ENCODE measurements around the gene VWC2. TPM values are rescaled to one million over a fixed set of nuclear protein-coding genes. Genes with fewer than 3 reads are reported as not detected.

Gene VWC2
- total and polyA plus RNA-seq, 8 donors, result under 0.01 to 0.04 (median 0.03) TPM; not detected in 4

- H3K36me3 ChIP-seq, result no peaks in the 10 kb centered on the region
- H3K4me3 ChIP-seq, result no peak overlapping the region
- 71 to 73% methylated on average over 3 of the region's 3 CpGs for WGBS, 2 donors
- no peaks in the 10 kb centered on the region for H3K9me3 ChIP-seq
- intact Hi-C loops (cut with DNase I), result no loop called here
- ATAC-seq, result no peak
- H3K27me3 ChIP-seq, result peaks cover 0 to 12% (median 0%) of the 10 kb centered on the region in 4 donors
- no peak for FAIRE-seq
- no peak for DNase-seq
- H3K27ac ChIP-seq, result no peak overlapping the region
- H3K4me1 ChIP-seq, result peaks cover 0 to 12% (median 10%) of the 10 kb centered on the region in 3 donors
- TF ChIP-seq CTCF (IDR thresholded peaks at IDR 0.05), result no peak
Measured at GRCh38 chr7:49778731-49779270, 5.4 kb downstream of the VWC2 start.

- Histone ChIP-seq H3K27me3 (peaks cover 0 to 4% (median 0%) of the 10 kb centered on the region in 4 donors), H3K4me1 (no peaks in the 10 kb centered on the region), H3K27ac (no peak overlapping the region), H3K36me3 (no peaks in the 10 kb centered on the region), H3K9me3 (no peaks in the 10 kb centered on the region), H3K4me3 (no peak overlapping the region)
- WGBS, 2 donors, result 80 to 93% methylated on average over 1 of the region's 1 CpG
- no peak for TF ChIP-seq CTCF (IDR thresholded peaks at IDR 0.05)
- ATAC-seq (no peak), FAIRE-seq (no peak), DNase-seq (no peak)
- intact Hi-C loops (cut with DNase I), result no loop called here
Measured at GRCh38 chr7:49780953-49781352, 7.5 kb downstream of the VWC2 start.

- no peaks in the 10 kb centered on the region for H3K27me3 ChIP-seq
- H3K36me3 ChIP-seq, result no peaks in the 10 kb centered on the region
- 94 to 96% methylated on average over 1 of the region's 1 CpG for WGBS, 2 donors
- ATAC-seq (no peak), DNase-seq (no peak), FAIRE-seq (no peak)
- H3K9me3 ChIP-seq, result no peaks in the 10 kb centered on the region
- no peak overlapping the region for H3K4me3 ChIP-seq
- no peak for TF ChIP-seq CTCF (IDR thresholded peaks at IDR 0.05)
- intact Hi-C loops (cut with DNase I), result no loop called here
- H3K4me1 ChIP-seq, result no peaks in the 10 kb centered on the region
- H3K27ac ChIP-seq, result no peak overlapping the region
Measured at GRCh38 chr7:49781996-49782395, 8.6 kb downstream of the VWC2 start.

- ATAC-seq, result no peak
Measured at GRCh38 chr7:49783446-49783845, 10.0 kb downstream of the VWC2 start.

More at GRCh38 chr7:49783446-49783845, 10.0 kb downstream of the VWC2 start:
- intact Hi-C loops (cut with DNase I), result no loop called here
- WGBS, 2 donors, result 80 to 89% methylated on average over 7 of the region's 7 CpGs
- Histone ChIP-seq H3K4me3 (no peak overlapping the region), H3K9me3 (no peaks in the 10 kb centered on the region), H3K4me1 (no peaks in the 10 kb centered on the region), H3K27ac (no peak overlapping the region), H3K27me3 (no peaks in the 10 kb centered on the region), H3K36me3 (no peaks in the 10 kb centered on the region)
- DNase-seq, result no peak
- no peak for TF ChIP-seq CTCF (IDR thresholded peaks at IDR 0.05)
- FAIRE-seq, result no peak
